ENCODE results near the gene TMEM135.

DNA sequence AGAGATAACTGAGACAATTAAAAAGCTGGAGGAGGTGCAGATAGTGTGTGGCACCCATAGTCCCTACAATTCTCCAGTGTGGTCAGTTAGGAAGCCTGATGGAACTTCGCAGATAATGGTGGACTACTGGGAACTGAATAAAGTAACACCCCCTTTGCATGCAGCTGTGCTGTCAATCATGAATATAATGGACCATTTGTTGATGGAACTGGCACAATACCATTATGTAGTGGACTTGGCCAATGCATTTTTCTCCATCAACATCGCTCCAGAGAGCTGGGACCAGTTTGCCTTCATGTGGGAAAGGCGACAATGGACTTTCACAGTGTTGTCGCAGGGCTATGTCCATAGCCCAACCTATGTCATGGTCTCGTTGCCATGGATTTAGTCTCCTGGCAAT lies 324.2 kb downstream of the TMEM135 start:
- TF ChIP-seq EZH2phosphoT487 (IDR thresholded peaks at IDR 0.05) (no peak), EZH2 (IDR thresholded peaks at IDR 0.05) (no peak)
- TF ChIP-seq, protein P1, sequence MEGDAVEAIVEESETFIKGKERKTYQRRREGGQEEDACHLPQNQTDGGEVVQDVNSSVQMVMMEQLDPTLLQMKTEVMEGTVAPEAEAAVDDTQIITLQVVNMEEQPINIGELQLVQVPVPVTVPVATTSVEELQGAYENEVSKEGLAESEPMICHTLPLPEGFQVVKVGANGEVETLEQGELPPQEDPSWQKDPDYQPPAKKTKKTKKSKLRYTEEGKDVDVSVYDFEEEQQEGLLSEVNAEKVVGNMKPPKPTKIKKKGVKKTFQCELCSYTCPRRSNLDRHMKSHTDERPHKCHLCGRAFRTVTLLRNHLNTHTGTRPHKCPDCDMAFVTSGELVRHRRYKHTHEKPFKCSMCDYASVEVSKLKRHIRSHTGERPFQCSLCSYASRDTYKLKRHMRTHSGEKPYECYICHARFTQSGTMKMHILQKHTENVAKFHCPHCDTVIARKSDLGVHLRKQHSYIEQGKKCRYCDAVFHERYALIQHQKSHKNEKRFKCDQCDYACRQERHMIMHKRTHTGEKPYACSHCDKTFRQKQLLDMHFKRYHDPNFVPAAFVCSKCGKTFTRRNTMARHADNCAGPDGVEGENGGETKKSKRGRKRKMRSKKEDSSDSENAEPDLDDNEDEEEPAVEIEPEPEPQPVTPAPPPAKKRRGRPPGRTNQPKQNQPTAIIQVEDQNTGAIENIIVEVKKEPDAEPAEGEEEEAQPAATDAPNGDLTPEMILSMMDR (IDR thresholded peaks at IDR 0.05), result no peak

All from neural progenitor cell (in vitro differentiated cells).